ENCODE measurements around the gene TEX13C. TPM values are rescaled to one million over a fixed set of nuclear protein-coding genes. Genes with fewer than 3 reads are reported as not detected.

The TEX13C gene
- total RNA-seq, 4 donors from 2014 or later, result not detected

DNA sequence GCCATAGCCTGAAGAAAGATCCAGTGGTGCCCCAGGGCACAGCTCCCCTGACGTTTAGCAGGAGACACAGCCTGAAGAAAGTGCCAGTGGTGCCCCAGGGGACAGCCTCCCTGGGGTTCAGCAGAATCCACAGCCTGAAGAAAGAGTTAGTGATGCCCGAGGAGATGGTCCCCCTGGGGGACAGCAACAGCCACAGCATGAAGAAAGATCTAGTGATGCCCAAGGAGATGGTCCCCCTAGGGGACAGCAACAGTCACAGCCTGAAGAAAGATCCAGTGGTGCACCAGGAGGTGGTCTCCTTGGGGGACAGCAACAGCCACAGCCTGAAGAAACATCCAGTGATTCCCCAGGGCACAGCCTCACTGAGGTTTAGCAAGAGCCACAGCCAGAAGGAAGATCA is 2.8 kb downstream of the TEX13C start:
- Histone ChIP-seq H3K4me1 (no peaks in the 10 kb centered on the region), H3K4me3 (no peak overlapping the region), H3K36me3 (no peaks in the 10 kb centered on the region), H3K27me3 (no peaks in the 10 kb centered on the region), H3K27ac (no peak overlapping the region), H3K9me3 (no peaks in the 10 kb centered on the region)
- no CpG with 5 or more reads among the region's 2 CpGs for WGBS, 2 donors (ENCODE audit: low coverage in 1 of 2)
- TF ChIP-seq, protein P1, sequence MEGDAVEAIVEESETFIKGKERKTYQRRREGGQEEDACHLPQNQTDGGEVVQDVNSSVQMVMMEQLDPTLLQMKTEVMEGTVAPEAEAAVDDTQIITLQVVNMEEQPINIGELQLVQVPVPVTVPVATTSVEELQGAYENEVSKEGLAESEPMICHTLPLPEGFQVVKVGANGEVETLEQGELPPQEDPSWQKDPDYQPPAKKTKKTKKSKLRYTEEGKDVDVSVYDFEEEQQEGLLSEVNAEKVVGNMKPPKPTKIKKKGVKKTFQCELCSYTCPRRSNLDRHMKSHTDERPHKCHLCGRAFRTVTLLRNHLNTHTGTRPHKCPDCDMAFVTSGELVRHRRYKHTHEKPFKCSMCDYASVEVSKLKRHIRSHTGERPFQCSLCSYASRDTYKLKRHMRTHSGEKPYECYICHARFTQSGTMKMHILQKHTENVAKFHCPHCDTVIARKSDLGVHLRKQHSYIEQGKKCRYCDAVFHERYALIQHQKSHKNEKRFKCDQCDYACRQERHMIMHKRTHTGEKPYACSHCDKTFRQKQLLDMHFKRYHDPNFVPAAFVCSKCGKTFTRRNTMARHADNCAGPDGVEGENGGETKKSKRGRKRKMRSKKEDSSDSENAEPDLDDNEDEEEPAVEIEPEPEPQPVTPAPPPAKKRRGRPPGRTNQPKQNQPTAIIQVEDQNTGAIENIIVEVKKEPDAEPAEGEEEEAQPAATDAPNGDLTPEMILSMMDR (IDR thresholded peaks at IDR 0.05), result no peak
- TF ChIP-seq POLR2AphosphoS5 (IDR thresholded peaks at IDR 0.05) (no peak), EP300 (IDR thresholded peaks at IDR 0.05) (no peak), POLR2A (IDR thresholded peaks at IDR 0.05) (no peak)
- no peak for ATAC-seq

DNA sequence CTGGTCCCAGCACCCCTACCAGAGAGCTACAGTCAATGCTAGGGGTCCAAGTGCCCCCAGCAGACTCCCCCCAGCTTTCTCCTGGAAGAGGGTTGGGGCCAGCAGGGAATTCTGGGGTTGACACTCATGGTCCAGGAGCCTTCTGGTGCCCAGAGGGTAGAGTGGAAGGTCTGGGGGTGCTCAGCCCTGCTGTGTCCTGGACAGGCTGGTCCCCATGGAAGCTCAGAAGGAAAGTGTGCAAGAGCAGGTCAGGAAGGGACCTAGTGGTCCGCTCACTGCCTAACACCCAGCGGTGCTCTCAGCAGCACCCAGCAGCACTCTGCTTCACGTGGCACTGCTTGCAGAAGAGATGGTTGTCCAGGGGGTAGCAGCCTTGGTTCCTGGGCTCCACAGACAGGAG is 6.9 kb downstream of the TEX13C start:
- Histone ChIP-seq H3K27ac (no peak overlapping the region), H3K9me3 (no peaks in the 10 kb centered on the region), H3K27me3 (no peaks in the 10 kb centered on the region), H3K4me3 (no peak overlapping the region), H3K36me3 (no peaks in the 10 kb centered on the region), H3K4me1 (no peaks in the 10 kb centered on the region)
- no CpG with 5 or more reads among the region's 3 CpGs for WGBS, 2 donors (ENCODE audit: low coverage in 1 of 2)
- TF ChIP-seq POLR2A (IDR thresholded peaks at IDR 0.05) (no peak), EP300 (IDR thresholded peaks at IDR 0.05) (no peak), POLR2AphosphoS5 (IDR thresholded peaks at IDR 0.05) (no peak)
- TF ChIP-seq, protein P1 (IDR thresholded peaks at IDR 0.05), result no peak
- no peak for ATAC-seq

DNA sequence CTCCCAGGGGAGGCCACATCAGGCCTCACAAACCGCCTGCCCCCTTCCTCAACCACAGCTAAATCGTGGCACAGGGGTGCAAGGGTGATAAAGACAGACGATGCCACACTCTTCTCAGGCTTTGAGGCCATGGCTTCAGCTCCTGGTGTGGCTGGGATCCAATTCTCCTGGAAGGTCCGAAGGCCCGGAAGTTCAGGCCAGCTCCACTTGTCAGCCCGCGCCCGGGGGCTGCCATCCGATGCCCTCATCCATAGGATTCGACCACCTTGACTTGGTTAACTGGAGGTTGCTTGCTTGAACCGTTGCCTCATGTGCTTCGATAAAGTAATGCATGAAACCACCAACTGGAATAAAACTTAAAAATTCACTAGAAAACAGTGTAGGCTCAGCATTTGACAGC is 8.2 kb downstream of the TEX13C start:
- Histone ChIP-seq H3K27ac (no peak overlapping the region), H3K4me1 (no peaks in the 10 kb centered on the region), H3K9me3 (no peaks in the 10 kb centered on the region), H3K36me3 (no peaks in the 10 kb centered on the region), H3K27me3 (no peaks in the 10 kb centered on the region), H3K4me3 (no peak overlapping the region)
- 90 to 94% methylated on average over 2 to 3 of the region's 12 CpGs for WGBS, 2 donors (ENCODE audit: low coverage in 1 of 2)
- ATAC-seq, result no peak
- TF ChIP-seq POLR2A (IDR thresholded peaks at IDR 0.05) (no peak), EP300 (IDR thresholded peaks at IDR 0.05) (no peak), POLR2AphosphoS5 (IDR thresholded peaks at IDR 0.05) (no peak)
- TF ChIP-seq, protein P1 (IDR thresholded peaks at IDR 0.05), result no peak

DNA sequence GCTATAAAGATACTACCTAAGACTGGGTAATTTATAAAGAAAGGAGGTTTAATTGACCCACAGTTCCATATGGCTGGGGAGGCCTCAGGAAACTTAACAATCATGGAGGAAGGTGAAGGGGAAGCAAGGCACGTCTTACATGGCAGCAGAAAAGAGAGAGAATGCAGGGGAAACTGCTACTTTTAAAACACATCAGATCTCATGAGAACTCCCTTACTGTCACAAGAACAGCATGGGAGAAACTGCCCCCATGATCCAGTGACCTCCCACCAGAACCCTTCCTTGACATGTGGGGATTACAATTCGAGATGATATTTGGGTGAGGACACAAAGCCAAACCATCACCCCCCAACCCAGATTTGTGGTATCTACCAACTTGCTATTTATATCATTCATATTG is 13.9 kb downstream of the TEX13C start:
- Histone ChIP-seq H3K4me3 (no peak overlapping the region), H3K4me1 (no peaks in the 10 kb centered on the region), H3K27ac (no peak overlapping the region), H3K9me3 (no peaks in the 10 kb centered on the region), H3K27me3 (no peaks in the 10 kb centered on the region), H3K36me3 (no peaks in the 10 kb centered on the region)
- ATAC-seq, result no peak
- 65 to 80% methylated on average over 1 to 2 of the region's 2 CpGs for WGBS, 2 donors (ENCODE audit: low coverage in 1 of 2)
- TF ChIP-seq, protein P1 (IDR thresholded peaks at IDR 0.05), result no peak

DNA sequence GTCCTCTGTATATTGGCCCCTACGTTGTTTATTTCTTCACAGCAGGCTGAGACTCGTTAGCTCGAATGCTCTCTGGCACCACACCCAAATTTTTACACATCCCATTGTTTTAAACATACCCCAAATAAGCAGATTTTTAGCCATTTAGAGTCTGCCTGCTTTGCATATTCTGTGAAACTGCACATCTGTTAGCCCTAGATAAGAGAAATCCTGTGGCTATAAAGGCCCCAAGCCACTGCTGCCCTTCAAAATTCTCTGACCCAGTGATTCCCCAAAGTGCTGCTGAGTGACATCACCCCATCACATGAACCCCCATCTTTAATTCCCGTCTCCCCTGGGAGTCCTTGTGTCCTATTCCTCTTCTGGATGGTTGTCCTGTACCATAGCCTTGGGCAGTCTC is 20.8 kb downstream of the TEX13C start:
- Histone ChIP-seq H3K4me1 (no peaks in the 10 kb centered on the region), H3K27ac (no peak overlapping the region), H3K9me3 (no peaks in the 10 kb centered on the region), H3K27me3 (no peaks in the 10 kb centered on the region), H3K4me3 (no peak overlapping the region), H3K36me3 (no peaks in the 10 kb centered on the region)
- WGBS, 2 donors (ENCODE audit: low coverage in 1 of 2), result 31 to 48% methylated on average over 3 to 4 of the region's 4 CpGs
- no peak for ATAC-seq
- TF ChIP-seq EP300 (IDR thresholded peaks at IDR 0.05) (no peak), POLR2AphosphoS5 (IDR thresholded peaks at IDR 0.05) (no peak), POLR2A (IDR thresholded peaks at IDR 0.05) (no peak)
- TF ChIP-seq, protein P1 (IDR thresholded peaks at IDR 0.05), result no peak

Measured in gastroesophageal sphincter (tissue), 4 donors.